ENCODE results near the gene C20orf141.
"Not testable (repeated sequence)": the region's sequence is repeated elsewhere in the genome, so short reads cannot be mapped to it uniquely, and the experiment has no call there.

Gene C20orf141

DNA sequence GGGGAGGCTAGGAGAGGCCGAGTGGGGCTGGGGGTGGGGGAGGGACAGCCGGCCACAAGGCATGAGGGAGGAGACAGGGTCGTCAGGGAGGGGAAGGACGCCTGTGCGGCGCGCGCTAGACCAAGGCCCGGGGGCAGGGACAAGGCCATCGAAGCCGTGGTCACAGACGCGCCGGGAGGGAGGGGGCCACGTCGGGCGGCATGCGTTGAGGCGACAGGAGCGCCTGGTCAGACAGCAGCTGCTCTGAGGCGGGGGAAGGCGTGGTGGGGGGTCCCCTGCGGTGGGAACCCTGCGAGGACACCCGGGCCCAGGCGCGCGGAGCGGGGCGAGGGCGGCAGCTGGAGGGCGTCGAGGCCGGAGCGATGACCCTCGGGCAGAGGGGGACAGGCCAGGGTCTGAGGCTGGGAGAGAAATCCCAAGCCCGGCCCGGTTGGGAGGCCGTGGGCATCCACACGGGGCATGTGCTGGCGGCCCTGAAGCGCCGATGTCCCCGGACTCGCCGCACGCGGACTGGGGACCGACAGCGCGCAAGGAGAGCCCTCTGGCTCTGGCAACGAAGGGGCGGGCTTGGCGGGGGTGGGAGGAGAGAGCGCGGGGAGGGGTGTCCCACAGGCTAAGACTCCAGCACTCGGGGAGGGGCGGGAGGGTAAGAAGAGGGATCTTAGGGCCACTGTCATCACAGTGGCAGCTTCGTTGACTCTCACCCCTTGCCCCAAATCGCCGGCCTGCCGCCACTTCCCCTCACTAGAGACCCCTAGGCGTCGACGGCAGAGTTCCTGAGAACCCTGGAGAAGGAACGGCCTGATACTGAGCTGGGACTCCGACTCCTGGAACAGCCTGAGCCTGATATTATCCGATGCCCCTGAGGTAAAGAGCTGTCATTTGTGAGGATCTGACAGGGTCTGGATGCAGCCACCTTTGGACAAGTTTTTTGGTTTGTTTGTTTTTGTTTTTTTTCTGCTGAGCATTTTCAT lies 6.4 kb downstream of the C20orf141 start:
- no peak for DNase-seq

DNA sequence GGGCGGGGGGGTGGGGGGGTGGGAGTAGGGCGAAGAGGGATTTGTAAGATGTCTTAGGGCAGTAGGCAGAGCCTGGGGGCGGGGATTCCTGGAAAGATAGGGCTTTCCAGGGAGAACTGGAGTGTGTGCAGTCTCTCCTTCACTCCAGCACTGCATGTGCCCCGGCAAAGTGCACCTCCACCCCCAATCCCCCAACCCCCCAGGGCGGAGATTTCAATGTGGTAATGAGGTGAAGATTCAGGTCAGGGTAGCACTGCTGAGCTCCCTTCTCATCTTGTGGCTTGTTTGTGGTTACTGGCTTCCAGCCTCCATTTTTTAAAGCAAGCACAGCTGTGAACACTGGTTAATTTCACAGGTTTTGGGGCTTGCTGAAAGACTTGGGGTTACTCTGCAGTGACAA lies 7.3 kb downstream of the C20orf141 start:
- peak; percentile 54 for DNase-seq

- no peak for DNase-seq
These were observed 11.0 kb downstream of the C20orf141 start for GRCh38 chr20:2825761-2826160.

DNA sequence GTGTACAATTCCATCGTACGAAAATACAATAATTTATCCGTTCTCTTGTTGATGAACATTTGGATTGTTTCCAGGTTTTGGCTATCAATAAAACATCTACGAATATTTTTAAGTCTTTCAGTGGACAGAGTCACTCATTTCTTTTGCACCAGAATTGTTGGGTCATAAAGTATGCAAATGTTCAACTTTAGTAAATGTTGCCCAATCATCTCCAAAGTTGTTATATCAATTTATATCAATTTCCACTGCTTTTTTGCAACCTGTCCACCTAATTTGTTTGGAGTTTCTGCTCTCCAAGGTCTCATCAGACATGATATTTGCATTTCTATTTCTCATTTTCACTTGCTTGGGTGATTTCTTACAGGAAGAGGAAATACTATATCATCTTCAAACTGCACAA lies 11.9 kb downstream of the C20orf141 start:
- no peak for DNase-seq

DNA sequence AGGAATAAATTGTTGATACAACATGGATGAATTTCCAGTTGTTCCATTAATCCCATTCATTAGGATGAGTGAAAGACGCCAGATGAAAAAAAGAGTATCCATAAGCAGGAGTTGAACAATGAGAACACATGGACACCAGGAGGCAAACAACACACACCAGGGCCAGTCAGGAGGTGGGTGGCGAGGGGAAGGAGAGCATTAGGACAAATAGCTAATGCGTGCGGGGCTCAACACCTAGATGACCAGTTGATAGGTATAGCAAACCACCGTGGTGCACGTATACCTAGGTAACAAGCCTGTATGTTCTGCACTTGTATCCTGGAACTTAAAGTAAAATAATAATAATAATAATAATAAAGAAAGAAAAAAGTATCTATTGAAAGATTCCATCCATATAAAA lies 14.6 kb downstream of the C20orf141 start:
- DNase-seq = no peak

DNA sequence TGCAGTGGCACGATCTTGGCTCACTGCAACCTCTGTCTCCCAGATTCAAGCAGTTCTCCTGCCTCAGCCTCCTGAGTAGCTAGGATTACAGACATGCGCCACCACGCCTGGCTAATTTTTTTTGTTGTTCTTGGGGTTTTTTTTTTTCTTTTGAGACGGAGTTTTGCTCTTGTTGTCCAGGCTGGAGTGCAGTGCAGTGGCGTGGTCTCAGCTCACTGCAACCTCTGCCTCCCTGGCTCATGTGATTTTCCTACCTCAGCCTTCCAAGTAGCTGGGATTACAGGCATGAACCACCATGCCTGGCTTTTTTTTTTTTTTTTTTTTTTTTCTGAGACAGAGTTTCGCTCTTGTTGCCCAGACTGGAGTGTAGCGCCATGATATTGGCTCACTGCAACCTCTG lies 16.4 kb downstream of the C20orf141 start:
- DNase-seq = not testable (repeated sequence)

DNA sequence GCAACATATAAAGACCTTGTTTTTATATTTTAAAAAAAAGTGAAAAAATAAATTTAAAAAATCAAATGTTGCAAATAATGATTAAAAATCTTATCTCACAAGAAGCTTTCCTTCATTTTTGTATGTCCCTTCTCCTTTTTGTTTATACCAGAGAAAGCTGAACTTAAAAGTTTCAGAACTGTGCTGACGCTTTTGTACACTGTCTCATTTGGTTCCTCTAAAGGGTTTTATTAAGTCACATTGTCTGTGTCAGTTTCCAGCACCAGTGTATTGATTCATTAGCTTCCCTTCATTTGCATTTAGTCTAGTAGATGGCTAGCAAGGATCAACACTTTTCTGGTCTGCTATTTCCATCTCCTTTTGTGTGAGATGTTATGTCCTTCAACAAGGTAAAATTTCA lies 19.0 kb downstream of the C20orf141 start:
- no peak for DNase-seq

DNA sequence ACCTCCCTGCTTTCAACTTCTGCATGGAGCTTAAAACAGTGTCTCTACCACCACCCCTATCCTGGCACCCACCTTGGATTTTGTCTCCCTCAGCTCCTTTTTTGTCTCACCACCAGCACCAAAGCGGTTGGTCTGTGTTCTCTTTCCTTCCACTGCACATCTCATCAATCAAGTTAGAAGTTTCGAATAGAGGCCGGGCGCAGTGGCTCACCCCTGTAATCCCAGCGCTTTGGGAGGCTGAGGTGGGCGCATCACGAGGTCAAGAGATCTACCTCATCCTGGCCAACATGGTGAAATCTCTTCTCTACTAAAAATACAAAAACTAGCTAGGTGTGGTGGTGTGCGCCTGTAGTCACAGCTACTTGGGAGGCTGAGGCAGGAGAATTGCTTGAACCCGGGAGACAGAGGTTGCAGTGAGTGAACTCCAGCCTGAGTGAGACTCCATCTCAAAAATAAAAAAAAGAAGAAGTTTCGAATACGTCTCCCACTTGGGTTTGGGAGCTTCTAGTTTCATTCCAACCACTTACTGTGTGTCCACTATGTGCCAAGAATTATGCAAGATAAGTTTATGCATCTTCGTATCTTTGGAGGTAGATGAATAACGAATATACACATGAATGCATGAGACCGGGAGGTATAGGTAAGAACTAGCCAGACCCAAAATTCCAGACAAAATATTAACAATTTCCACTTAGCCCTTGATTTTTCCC lies 19.8 kb downstream of the C20orf141 start:
- DNase-seq = no peak

DNA sequence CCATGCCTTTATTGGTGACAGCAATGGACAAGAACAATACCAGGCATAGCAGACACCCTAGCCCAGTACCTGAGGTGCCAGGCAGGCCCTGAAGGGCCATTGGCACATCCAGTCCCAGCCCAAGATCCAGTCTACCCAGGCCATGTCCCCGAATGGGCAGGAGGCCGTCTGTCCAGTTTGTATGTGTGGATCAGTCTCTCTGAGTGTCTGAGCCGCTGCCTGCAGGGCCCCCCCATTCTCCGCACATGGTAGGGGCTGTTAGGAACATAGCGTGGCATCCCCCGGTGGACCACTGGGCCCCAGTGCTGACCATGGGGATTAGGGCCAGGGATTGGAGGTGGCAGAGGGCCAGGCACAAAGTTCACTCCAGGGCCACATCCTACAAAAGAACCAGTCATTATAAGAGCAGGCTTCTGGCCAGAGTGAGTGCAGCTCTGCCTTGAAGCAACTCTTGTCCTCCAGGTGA lies 20.6 kb downstream of the C20orf141 start:
- DNase-seq = no peak

DNA sequence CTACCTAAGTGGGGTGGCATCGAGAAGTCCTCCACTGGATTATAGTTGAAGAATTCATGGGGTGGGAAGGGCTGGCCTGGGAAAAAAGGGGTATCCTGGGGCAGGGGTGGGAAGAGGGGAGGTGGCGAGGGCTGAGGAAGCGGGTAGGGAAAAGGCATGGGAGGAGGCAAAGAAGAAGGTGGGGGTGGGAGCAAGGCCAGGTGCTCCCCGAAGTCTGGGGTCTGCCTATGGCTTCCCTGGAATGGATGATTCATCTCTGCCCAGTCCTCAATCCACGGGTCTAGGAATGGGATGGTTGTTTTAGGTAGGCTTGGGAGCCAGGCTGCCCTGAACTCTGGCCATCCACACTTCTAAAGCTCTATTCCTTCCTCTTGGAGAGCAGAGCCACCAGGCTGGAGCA lies 21.2 kb downstream of the C20orf141 start:
- DNase-seq = no peak

- DNase-seq = no peak
These were observed 22.6 kb downstream of the C20orf141 start for GRCh38 chr20:2837221-2837960.

DNA sequence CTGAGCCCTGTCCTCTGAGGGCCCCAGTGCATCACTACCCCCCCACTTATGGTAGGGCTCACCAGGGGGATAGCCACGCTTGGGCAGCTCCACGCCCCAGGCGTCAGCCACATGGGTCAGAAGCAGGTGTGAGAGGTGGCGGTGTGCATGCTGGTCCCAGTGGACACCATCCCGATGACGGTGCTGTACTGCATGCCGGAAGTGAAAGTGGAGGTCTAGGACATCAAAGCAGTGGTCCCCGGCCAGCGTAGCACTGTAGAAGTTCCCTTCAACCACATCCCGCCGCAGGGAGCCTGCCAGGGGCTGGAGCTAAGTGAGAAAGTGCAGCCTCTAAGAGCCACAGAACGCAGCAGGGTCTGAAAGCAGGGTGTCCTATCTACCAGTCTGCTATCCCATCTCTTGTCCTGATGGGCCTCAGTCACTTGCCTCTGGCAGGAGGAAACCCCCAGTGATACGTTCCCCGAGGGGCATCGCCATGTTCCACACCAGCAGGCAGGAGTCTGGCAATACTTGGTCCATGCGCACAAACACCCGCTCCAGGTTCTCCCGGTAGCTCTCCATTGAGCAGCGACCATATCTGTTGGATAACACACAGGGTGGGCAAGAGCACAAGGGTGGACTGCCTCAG lies 23.5 kb downstream of the C20orf141 start:
- no peak for DNase-seq

- DNase-seq = no peak
These were observed 24.3 kb downstream of the C20orf141 start for GRCh38 chr20:2838847-2839671.

DNA sequence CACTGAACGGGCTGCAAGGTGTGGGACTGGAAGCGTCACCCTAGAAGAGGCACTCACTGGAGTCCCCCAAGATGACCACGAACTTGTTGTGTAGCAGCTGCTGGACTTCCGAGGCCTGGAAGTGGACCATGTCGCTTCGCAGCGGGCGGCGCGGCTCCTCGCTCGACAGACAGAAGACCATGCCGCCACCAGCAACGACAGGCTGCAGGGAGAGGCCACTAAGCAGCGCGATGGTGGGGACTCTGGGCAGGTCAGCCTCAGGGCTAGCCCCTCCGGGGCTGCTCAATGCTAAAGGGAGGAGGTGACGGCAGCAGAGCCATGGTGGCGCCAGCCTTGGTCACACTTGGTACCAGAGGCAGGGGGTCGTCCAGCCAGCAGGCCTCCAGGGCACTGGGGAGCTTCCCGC lies 24.9 kb downstream of the C20orf141 start:
- no peak for DNase-seq

- DNase-seq = peak; percentile 84
These were observed 25.6 kb downstream of the C20orf141 start, which contains the start of the genes PCED1A and VPS16 for GRCh38 chr20:2840138-2840966. TSS of gene PCED1A (minus strand) at chr20:2840655. CDS start at chr20:2839912, 743 bp downstream. TSS of gene VPS16 (plus strand) at chr20:2840745. CDS start at chr20:2840775, 30 bp downstream.

GRCh38 chr20:2840967-2841531 lies 26.3 kb downstream of the C20orf141 start:
- DNase-seq = no peak

- no peak for DNase-seq
These were observed 30.8 kb downstream of the C20orf141 start for GRCh38 chr20:2845607-2846006.

DNA sequence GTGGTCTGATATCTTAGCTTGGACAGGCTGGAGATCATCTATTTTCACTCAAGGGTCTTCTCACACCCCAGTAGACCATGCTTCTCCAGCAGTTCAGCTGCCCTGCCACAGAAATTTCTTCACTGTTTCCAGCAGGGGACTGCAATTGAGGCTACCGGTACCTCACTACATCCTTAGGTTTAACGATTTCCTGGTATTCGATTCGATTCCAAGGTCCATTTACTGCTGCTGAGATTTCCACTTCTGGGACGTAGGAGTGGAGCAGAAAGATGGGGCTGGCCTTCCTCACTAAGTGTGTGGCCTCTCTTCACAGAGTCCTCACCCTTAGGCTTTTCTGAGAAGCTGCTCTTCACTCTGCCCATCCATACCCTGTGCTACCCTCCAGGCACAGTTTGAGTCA lies 31.9 kb downstream of the C20orf141 start:
- no peak for DNase-seq

GRCh38 chr20:2847802-2848201 lies 33.0 kb downstream of the C20orf141 start:
- no peak for DNase-seq

DNA sequence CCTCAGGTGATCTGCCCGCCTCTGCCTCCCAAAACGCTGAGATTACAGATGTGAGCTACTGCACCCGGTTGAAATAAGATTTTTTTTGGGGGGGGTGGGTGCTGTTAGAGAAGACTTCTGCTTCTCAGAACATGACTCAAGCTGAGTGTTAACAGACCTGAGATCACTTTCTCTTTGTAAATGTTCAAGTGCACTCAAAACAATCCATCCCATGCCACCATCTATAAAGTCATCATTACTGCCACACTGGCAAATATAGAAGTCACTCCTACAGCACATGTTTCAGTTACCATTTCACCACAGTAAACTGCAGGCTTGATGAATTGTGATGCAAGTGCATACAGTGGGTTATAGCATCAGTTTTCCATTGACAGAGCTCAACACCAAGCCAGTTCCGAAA lies 34.7 kb downstream of the C20orf141 start:
- DNase-seq = no peak

Data from activated gamma-delta T cell treated with Interleukin-2 at 50 U/mL for 16 hours (primary cell).